GM12873 (cell line): ENCODE results near the gene CC2D2A.

Experiments used
- TF ChIP-seq, protein P1 (sequence below): IDR thresholded peaks from 2 replicates; pipeline ENCODE4 v1.5.1; 2012; ENCODE audit warnings: low read depth, mild to moderate bottlenecking, moderate library complexity, low read length, control low read depth; ENCODE audit not compliant: insufficient read depth; ENCODE audit errors: missing control alignments

The CC2D2A gene

DNA sequence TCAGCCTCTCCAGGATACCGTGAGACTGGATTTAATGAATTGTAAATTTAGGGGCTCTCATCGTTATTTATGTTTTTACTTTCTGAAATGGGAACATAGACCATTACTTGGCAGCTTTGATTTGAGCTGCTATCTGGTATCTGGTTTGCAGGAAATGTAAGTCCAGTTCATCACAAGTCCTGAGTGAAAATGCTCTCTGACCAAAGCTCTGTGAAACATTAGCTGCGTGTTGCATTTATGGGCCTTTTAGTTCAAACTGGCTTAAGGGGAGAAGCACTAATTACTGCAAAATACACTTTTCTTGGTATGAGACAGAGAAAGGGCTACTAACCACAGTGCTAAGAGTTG lies 420 bp downstream of the CC2D2A start:
- TF ChIP-seq, protein P1, sequence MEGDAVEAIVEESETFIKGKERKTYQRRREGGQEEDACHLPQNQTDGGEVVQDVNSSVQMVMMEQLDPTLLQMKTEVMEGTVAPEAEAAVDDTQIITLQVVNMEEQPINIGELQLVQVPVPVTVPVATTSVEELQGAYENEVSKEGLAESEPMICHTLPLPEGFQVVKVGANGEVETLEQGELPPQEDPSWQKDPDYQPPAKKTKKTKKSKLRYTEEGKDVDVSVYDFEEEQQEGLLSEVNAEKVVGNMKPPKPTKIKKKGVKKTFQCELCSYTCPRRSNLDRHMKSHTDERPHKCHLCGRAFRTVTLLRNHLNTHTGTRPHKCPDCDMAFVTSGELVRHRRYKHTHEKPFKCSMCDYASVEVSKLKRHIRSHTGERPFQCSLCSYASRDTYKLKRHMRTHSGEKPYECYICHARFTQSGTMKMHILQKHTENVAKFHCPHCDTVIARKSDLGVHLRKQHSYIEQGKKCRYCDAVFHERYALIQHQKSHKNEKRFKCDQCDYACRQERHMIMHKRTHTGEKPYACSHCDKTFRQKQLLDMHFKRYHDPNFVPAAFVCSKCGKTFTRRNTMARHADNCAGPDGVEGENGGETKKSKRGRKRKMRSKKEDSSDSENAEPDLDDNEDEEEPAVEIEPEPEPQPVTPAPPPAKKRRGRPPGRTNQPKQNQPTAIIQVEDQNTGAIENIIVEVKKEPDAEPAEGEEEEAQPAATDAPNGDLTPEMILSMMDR = no peak

DNA sequence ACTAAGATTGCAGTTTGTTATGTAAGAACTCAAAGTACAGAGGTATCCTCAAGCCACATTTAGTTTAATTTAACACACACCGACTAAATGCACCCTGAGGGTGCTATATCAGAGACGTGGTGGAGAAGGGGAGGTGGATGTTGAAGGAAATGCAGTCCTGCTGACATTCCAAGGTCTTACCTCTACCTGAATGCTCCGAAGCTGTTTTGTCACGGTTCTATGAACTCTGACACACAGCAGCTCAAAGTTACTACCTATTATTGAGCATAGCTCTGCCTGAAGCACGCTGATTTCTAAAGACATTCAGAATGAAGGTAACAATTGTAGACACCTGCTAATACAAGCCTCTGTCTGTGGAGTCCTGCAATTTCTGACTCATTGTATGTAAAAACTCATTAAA lies 6.7 kb downstream of the CC2D2A start:
- TF ChIP-seq, protein P1 = no peak

GRCh38 chr4:15478724-15479088 lies 9.0 kb downstream of the CC2D2A start:
- TF ChIP-seq, protein P1 = no peak

DNA sequence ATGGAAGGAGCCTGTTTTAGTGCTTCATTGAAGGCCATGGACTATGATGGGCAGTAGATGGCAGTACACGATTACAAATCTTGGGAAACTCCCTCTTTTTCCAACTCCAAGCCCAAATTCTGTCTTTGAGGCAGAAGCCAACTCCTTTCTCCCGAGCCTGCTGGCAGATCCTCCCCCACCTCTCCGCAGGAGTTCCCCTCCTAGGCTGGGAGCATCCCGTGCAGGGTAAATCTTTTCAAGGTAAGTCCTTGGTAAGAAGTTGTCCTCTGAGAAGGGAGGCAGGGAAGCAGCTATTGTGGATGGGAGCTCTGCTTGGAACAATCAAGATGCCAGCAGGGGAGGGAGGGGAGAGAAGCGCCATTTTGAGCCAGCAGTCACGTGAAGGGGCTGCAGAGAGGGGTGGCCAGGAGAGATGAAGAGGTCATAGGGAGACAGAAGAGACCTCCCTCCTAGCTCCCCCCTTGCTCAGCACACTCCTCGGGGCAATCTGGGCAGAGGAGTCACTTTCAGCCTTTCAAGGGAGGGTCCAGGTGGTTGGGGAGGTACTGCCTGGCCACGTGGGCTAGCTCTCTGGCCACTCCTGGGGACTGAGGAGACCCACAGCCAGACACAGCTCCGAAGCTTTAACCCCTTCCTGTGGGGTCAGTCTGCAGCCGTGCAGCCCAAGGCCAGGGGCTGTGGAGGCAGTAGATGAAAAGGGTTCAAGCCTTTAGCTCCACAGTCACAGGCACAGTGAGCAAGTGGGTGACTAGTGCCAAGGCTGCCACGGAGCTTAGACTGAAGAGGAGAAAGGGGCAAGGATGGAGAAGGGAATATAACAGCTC lies 9.6 kb downstream of the CC2D2A start:
- TF ChIP-seq, protein P1 = peak; percentile 64

DNA sequence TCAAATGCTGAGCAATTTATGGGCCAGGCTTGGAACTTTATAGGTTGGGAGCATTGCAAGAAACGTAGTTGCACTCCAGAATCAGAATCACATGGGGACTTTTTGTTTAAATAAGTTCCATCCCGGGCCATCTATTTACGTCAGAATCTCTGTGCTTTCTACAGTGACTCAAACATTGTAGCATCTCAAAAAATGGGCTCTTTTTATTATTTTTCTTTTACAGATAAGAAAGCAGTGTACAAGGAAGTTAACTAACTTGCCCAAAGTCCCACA lies 10.2 kb downstream of the CC2D2A start:
- TF ChIP-seq, protein P1 = no peak

GRCh38 chr4:15481961-15482745 lies 12.5 kb downstream of the CC2D2A start:
- TF ChIP-seq, protein P1 = no peak

- TF ChIP-seq, protein P1 = no peak
These were observed 13.2 kb downstream of the CC2D2A start for GRCh38 chr4:15482842-15483241.
